Dedifferentiated amniotic fluid mesenchymal stem cell (primary cell): ENCODE results near the gene C2orf80.
"Not testable (repeated sequence)": the region's sequence is repeated elsewhere in the genome, so short reads cannot be mapped to it uniquely, and the experiment has no call there.

ENCODE experiments used
- DNase-seq: peaks from one replicate; pipeline ENCODE4 v3.0.0-alpha.2; 2016; ENCODE audit errors: extremely low spot score

Gene C2orf80

DNA sequence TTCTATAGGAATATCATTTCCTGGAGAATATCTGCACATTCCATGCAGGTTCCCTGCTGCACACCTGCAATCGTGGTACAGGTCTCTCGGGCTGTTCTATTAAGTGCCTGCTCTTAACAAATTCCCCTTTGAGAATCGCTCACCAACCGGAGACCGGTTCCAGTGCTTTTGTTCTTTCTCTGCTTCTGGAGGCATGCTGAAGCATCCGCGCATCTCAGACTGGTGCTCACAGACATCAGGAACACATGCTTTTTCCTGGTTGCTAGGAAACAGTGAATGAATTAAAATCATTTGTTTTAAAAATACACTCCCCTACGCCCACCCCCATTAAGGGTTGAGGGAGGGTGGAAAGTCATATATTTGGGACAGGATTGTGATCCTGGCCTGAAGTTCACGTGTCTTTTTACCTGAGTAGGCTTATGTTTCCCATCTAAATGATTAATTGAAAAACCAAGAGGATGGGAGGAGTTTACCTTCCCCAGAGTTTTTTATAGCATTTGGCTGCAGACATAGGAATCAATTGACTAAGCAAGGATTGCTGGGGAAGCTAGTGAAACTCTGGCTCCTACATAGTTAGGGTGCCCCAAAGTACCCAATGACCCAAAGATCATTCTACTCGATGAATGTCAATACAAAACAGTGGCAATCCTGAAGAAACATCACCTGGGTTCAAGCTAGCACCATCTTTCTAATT lies at the start of gene C2orf80:
Gene C2orf80 (minus strand): TSS at position 221 of the 694 bp plus-strand sequence. CDS start 3,044 bp downstream, outside the sequence.
- no peak for DNase-seq

DNA sequence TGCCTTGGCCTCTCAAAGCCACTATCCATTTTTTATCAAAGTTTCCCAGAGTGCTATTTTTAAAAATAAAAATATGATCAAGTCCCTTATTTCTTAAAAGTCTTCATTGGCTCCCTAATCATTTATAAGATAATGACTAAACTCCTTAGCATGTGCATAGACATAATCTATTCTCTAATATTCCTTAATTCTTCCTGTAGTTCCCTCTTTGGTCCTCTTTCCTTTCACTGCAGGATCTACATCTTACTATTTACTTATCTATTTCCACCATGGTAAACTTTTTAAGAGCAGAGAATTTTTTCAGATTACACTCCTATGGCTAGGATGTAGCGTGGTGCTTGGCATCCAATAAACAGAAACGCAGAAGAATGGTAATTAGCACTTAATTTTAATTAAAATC lies 46.0 kb upstream of the C2orf80 start:
- no peak for DNase-seq

DNA sequence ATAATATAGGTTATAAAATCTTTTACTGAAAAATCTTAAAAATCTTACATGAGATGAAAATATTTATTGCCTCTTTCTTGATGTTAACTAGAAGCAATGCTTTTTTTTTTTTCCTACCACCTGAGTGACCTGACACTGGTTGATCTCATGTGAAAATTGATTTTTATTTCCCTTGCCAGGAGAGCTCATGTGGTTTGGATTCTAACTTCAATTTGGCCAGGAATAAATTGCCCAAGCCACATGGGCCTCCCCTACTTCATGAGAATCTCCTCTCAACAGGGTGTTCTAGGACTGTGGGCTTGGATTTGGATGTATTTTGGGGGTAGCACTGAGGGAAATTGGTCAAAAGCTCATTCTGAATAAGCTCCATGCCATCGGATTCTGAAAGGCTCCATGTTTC lies 45.0 kb upstream of the C2orf80 start:
- no peak for DNase-seq

DNA sequence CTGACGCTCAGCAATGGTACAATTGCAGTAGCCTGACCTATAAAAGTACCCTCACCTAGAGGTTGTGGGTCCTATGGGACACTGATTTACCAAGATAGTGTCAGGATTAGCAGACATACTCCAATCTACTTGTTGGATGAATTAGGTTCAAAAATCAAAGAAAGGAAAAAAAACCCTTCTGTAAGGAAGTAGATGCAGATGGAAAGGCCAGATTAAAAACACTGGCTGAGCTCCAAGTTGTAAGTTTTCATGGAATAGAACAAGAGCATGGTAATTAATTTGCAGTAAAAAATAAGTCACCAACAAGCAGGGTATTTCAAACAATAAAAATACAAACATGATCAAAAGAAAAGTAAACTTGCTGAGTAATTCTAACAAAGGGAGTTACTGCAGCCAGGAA lies 38.6 kb upstream of the C2orf80 start:
- no peak for DNase-seq

DNA sequence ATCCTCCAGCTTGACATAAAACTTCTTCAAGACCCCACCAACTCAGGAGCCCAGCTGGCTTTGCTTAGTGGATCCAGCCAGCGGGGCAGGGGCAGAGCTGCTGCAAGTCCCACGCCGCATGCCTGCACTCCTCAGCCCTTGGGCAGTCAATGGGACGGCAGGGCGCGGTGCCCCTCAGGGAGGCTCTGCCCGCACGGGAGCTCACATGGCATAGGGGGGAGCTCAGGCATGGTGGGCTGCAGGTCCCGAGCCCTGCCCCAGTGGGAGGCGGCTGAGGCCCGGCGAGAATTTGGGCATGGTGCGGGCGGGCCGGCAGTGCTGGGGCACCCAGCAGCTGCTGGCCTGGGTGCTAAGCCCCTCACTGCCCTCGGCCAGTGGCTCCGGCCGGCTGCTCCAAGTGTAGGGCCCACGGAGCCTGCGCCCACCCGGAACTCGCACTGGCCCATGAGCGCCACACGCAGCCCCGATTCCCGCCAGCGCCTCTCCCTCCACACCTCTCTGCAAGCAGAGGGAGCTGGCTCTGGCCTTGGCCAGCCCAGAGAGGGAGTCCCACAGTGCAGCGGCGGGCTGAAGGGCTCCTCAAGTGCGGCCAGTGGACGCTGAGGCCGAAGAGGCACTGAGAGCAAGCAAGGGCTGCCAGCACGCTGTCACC lies 37.9 kb upstream of the C2orf80 start:
- no peak for DNase-seq

DNA sequence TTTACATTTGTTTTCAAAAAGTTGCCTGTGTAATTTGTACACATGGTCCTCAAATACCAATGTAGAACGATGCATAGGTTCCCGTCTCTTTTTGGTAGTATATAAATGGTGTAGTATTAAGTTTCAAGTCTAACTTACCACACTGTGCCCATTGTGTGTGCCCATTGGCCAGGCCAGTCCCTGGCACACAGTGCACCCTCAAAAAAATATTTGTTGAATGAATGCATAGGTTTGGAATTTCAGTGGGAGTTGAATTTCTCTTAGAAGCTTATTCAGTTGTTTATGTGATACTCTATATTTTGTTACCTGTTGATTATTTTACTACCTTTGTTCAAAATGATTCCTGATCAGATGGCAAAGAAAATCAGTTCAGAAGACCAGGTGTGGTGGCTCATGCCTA lies 35.0 kb upstream of the C2orf80 start:
- DNase-seq = no peak

DNA sequence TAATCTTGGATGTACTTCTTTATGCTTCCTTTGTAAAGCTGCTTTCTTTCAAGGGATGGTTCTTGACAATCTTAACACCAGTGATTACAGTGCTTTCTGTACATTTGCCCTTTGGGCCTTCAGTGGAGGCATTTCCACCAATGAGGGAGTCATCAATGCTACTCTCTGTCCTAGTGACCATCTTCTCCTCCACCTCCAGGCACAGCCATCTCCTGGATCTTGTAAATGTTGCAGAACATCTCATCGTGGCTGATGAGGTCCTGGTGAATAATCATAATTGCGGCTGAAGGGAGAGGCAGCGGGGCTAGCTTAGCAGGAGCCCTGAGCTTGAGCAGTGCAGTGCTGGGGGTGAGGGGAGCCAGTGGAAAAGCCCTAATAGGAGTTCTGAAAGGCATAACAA lies 32.5 kb upstream of the C2orf80 start:
- DNase-seq = no peak

DNA sequence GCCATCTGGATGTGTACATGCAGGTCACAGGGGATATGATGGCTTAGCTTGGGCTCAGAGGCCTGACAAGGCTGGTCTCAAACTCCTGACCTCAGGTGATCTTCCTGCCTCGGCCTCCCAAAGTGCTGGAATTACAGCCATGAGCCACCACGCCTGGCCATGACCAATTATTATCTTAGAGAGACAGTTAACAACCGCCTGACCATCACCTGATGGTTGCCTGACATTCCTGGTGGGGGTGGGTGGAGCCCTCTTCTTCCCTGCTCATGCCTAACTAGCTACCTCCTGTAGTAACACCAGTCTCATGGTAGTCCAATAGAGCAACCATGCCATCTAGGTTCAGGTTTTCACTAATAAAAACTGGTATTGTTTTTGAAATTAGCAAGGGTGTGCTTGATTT lies 32.0 kb upstream of the C2orf80 start:
- not testable (repeated sequence) for DNase-seq

DNA sequence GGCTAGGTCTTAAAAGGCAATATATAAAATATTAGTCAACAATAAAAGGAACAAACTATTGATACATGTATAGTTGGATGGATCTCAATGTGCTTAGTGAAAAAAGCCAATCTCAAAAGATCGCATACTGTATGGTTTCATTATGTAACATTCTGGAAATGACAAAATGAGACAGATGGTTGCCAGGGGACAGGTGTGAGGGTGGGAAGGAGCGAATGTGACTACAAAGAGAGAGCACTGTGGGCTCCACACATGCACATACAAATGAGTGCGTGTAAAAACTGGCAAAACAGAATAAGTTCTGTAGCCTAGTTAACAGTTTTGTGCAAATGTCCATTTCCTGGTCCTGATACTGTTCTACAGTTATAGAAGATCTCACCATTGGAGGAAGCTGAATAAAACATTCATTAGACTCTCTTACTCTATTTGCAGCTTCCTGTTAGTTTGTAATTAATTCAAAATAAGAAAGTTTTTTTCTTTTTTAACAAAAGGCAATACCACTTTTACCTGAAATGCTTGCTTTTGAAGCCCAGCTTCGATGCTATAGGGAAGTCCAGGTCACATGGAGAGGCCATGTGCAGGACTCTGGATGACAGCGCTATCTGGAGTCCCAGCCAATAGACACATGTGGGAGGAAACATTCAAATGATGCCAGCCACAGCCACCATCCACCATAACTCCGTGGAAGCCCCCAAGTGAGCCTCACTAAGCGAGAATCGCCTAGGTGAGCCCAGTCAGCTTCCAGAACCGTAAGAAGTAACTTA lies 21.0 kb upstream of the C2orf80 start:
- DNase-seq = no peak

DNA sequence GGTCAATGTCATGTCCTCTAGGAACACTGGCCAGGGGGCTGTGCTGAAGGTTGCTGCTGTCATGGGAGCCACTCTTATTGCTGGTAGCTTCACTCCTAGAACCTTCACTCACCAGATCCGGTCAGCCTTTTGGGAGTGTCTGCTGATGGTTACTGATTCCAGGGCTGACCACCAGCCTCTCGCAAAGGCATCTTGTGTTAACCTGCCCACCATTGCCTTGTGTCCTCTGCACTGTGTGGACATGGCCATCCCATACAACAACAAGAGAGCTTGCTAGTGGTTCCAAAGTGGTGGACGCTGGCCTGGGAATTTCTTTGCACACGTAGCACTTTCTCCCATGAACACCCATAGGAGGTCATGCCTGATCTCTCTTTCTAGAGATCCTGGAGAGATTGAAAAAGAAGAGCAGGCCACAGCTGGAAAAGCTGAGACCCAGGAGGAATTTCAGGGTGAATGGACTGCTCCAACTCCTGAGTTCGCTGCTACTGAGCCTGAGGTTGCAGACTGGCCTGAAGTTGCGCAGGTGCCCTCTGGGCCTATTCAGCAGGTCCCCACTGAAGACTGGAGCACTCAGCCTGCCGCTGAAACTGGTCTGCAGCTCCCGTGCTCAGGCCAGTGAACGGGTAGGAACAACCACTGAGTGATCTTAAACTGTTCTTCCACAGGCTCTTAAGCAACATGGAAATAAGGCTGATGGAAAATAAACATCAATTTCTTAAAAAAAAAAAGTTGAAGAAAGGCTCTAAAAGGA lies 18.7 kb upstream of the C2orf80 start:
- DNase-seq = no peak

DNA sequence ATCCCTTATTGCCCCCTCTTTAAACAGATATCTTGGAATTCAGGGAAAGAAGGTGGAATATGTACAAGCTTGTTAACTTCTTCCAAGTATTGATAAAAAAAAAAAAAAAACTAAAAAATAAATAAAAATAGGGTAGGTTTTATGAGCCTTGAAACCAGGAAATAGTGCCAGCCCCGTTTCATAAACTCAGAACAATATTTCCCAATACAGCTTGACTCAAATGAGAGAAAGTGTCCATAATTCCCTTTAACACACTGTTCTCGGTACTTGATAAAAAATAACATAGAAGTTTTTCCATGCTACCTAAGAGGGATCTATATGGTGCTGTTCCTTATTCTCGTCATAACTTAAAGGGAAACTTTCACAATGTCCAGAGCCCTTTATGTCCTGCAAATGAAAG lies 17.9 kb upstream of the C2orf80 start:
- no peak for DNase-seq

DNA sequence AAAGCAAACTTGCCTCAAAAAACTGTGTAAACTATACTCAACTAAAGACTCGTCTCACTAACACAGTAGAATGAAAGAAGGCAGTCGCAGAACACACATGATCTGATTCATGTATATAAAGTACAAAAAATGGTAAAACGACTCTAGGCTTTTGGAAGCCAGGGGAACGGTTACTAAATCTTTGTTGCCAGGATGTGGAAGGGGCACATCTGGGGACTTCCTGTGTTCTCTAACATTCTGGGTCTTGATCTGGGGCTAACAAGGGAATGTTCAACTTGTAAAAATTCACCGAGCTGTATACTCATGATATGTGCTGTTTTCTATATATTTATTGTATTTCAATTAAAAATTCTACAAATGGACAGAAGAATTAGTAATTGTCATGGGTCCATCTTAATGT lies 14.3 kb upstream of the C2orf80 start:
- DNase-seq = no peak

DNA sequence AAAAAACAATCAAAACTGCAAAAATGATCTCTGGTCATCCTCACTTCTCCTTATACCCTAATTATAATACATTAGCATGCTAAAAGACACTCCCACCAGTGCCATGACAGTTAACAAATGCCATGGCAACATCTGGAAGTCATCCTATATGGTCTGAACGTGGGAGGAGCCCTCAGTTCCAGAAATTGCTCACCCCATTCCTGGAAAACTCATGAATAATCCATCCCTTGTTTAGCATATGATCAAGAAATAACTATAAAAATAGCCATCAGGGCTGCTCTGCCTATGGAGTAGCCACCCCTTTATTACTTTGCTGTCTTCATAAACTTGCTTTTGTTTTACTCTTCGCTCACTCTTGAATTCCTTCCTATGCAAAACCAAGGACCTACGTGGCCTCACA lies 5.7 kb upstream of the C2orf80 start:
- no peak for DNase-seq

DNA sequence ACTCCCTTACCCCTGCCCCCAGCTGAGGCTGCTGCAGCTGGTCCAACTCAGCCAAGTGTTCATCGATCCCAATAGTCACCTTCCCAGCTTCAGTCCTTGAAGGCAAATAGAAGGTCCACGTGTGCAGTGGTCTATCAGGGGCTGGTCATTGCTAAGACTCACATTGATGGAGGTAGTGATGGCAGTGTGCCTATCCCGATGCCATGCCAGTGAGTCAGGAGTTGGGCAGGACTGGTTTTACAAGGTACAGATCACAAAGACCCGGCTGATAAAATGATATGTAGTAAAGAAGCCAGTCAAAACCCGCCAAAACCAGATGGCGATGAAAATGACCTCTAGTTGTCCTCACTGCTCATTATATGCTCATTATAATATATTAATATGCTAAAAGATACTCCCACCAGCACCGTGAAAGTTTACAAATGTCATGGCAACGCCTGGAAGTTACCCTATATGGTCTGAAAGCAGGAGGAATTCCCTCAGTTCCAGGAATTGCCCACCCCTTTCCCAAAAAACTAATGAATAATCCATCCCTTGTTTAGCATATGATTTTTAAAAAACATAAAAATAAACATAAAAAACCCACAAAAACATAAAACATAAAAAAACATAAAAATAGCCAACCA lies 2.9 kb upstream of the C2orf80 start:
- DNase-seq = no peak

DNA sequence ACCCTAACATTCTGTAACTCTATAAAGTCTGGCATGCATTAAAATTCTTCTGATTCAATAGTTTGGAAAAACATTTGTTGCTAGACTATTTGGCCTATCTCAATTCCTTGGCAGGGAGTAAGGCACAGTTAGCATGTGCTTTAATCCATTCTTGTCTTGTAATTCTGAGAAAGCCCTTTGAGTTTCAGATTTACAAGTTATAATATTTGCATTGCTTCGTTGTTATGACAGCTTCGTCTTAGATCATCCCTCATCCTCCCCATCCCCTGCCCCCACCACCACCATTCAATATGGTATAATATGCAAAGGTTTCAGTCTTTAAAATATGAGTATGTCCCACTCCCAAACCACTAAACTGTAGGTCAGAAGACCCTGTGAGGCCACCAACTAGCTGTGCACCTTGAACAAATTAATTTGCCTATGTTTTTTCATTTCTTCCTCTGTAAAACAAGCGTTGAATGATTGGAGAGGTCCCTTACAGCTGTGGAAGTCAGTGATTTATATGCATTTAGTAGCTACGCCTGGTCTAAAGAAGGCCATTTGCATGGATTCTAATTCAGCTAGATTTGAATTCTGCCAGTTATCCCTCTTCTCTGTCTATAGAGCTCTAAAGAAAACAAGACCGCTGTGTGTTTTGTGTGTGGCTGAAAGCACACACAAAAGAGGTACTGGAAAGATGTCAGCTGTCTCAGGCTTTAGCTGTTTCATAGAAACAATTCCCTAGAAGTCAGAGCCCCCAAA lies 591 bp downstream of the C2orf80 start:
- DNase-seq = no peak

DNA sequence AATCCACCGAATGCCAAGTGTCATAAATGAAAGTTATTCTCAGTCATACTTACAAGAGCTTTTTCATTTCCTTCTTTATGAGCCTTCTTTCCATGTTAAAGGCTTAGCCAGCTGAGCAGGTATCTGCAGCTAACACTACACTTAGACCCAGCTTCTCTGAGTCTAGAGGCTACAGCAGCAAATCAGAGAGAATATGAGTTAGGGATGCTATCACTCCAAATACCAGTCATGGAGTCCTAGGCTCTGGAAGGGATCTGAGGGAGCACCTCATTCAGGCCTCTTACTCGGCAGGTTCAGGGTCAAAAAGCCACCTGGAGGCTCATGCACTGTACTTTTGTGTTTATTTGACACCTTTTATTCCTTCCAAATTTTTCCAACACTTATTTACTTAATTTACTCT lies 2.9 kb downstream of the C2orf80 start:
- DNase-seq = no peak

DNA sequence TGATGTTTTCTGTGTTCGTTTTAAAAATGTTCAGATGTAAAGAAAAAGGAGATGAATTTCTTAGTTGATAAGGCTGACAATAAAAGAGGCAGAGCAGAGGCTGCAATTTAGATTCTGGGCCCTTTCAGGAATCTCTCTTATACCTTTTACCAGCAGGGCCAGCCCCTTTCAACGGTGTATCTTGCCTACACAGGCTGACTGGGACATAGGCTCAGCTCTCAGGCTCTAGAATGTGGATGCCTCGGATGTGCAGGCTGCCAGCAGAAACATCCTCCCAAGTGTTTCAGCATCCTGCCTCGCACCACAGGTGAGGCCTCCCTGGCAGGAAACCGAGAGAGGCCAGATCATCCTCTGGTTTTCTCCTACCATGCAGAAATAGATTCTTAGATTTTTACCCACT lies 3.4 kb downstream of the C2orf80 start:
- no peak for DNase-seq

DNA sequence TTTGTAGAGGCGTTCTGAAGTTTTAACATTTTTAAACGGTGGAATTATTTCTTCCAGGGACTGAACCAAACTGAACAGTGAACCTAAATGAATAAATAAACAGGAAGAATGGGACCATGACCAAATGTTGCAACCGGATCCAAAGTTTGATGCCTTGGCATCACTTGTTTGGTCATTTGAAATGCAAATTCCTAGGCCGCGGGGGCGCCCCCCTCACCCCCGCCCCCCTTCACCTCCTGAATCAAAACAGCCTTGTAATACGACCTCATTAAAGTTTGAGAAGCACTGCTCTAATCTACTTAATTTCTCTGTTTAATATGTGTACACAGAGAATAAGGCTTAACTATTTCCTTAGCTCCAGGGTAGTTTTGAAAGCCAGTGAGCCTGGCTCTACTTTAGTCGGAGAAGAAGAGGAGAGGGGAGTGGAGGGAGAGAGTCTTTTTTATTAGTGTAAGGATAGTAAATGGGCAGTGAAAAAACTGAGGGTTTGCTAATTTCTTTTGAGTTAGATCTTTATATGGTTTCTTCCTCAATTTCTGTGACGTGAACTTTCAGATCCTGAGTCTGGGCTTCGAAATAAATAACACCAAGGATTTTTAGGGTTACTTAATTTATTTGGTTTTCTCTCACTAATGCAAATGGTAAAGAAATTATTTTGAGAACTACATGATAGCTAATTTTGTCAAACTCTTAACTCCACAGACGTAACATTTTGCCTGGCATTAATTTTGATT lies 5.7 kb downstream of the C2orf80 start:
- no peak for DNase-seq

DNA sequence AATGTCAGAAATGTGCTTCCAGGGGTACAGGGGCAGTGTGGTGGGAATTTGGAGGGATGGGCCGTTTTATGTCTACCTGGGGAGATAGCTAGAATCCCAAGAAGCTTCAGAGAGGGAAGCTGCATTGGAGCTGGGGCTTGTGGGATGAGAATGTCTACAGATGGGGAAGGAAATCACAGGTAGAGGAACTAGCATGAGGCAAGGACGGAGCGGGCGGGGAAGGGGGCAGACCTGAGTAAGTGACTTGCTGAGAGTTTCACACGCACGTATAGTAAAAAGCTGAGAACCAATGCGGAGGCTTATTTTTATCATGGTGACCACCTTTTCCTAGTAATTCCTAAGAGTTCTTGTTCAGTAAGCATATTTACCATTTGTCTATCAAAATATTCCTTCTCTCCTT lies 6.3 kb downstream of the C2orf80 start:
- DNase-seq = no peak

DNA sequence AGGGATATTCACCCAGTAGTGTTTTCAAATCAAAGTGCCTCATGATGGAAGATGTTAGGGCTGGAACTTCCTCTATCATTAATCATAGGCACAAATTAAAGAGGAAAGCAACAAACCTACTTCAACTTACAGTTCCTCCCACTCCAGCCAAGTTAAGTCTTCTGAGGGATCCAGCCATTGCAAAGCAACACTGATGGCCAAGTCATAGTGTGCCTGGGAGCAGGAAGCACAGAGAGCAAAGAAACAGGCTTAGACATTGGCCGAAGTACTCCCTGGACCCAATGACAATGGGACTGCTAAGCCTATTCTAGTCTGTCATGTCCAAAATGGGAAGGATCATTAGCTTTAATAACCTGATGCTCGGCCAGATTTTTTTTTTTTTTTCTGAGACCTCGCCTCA lies 7.0 kb downstream of the C2orf80 start:
- DNase-seq = no peak
